ENCODE measurements around the gene MRPL18.
"Not testable (repeated sequence)": the region's sequence is repeated elsewhere in the genome, so short reads cannot be mapped to it uniquely, and the experiment has no call there.

Gene MRPL18

DNA sequence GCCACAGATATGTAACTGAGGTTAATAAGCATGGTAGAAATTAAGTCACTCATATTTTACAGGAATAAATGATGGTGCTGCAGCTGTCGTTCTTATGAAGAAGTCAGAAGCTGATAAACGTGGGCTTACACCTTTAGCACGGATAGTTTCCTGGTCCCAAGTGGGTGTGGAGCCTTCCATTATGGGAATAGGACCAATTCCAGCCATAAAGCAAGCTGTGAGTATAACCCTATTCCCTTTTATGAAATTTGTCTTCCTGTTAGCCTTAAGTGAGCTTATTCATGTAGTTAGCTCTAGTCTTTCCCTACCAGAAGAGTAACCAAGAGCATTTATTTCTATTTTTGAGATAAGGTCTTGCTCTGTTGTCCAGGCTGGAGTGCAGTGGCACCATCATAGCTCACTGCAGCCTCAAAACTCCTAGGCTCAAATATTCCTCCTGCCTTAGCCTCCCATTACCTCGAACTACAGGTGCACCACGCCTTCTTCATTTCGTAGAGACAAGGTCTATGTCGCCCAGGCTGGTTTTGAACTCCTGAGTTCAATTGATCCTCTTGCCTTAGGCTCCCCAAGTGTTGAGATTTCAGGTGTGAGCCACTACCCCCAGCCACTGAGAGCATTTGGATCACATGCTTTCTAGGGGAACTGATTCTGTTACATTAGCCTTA, 12.9 kb upstream of the MRPL18 start:
- DNase-seq: no peak

DNA sequence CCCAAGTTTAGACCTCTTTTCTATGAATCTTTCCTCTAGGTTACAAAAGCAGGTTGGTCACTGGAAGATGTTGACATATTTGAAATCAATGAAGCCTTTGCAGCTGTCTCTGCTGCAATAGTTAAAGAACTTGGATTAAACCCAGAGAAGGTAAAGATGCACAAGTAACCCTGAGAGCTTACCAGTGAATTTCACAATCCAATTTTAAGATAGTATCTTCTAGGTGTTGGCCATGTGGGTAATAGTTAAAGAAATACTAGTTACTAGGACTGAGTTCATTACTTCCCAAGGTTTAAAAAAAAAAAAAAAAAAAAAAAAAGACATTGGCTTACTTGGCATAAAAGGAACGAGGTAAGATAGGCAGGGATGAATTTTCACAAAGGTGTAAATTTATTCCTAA, 12.1 kb upstream of the MRPL18 start:
- DNase-seq: no peak

- DNase-seq: no peak
These were observed 11.6 kb upstream of the MRPL18 start for GRCh38 chr6:159778542-159779103.

DNA sequence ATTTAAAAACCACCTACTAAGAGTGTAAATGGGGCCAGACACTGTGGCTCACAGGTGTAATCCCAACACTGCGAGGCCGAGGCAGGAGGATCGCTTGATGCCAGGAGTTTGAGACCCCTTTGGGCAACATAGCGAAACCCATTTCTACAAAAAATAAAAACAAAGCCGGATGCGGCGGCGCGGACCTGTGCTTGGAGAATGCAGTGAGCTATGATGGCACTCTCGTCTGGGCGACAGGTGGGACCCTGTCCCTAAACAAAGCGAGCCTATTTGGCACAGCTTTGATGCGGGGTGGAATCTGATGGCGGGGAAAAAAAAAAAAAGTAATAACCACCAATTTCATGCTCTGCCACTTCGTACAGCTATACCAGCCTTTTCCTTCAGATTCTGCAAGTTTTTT, 2.0 kb upstream of the MRPL18 start:
- DNase-seq: peak; percentile 8

DNA sequence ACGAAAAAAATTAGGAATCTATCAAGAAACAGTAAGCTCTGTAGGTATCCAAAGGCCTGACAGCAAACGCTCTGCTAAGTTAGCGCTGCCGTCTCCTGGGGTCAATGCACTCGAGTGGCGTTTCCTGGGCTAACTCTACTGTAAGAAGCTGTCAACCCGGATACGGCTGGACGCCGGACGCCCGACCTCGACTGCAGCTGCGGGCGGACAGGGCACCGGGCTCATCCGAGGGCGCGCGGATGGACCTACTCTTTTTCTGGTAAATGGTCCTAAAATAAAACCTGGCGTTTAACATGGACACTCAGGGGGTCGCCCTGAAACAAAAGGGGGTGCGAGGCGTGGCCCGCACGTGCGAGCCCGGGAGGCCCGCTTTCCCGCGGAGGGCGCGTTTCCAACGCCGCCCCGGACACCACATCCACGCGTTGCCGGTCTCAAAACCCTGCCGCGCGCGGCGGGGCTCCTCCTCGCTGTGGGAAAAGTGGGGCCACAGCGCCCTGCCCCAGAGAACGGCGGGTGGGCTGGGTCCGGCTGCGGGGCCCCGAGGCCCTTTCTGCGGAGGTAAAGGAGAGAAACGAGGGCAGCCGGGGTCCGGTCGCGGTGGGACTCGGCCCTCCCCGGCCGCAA, 1.4 kb upstream of the MRPL18 start:
- DNase-seq: peak; percentile 49

DNA sequence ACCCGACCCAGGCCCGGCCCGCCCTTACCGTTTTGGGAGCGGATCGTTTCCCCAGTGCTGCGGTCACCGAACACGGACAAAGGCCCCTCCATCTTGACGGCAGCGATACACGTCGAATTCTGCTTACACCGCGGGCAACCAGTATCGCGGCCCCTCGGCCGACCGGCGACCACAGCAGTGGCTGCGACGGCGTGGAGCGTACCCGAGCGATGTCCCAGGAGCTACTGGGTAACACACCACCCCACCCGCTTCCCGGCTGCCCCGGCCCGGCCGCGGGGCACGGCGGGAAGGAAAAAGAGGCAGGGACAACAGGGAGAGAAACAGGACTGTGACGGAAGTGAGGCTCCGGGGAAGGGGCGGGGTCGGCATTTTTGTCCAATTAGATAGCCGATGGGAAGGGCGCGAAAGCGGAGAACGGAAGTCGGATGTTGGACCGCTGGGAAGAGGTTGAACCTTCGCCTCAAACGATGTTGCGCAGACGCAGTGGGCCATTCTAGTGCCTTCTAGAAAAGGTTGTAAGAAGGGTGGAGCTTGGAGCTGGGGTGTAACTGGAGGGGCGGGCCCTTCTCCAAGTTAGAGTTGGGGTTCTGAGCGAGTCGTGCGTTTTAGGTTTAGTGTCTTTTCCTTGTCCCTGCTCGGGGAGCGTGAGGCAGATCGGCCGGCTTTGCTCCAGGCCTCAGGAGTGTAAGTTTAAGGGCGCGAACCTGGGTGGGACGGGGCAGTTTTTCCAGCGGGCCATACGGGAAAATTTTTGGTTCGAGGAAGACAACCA, 704 bp upstream of the MRPL18 start, which contains the start of gene TCP1:
Gene TCP1, minus strand, starts transcription at position 226 of the 772 bp plus-strand sequence. Its CDS starts 134 bp downstream, at position 92.
- DNase-seq: peak; percentile 100

DNA sequence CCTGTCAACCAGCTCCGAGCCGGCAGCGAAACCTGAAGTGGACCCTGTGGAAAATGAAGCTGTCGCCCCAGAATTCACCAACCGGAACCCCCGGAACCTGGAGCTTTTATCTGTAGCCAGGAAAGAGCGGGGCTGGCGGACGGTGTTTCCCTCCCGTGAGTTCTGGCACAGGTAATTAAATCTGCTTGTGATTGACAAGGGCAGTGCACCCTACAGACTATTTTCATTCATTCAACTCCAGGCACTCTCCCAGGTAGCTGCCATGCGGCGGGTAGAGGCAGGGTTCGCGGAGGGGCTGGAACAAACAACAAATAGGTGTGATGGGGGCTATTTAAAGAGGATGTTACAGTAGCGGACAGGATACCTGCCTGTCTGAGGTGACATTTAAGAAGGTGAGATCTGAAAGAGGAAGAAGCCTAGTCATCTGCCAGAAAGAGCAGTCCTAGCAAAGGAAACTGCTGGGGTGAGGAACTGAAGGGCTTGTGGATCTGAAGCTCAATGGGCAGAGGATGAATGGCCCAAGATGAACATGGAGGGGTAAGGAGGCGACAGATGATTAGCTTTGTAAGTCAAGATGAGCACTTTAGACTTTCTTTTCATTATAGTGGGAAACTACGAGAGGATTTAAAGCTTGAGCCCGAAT, 810 bp downstream of the MRPL18 start:
- no peak for DNase-seq

DNA sequence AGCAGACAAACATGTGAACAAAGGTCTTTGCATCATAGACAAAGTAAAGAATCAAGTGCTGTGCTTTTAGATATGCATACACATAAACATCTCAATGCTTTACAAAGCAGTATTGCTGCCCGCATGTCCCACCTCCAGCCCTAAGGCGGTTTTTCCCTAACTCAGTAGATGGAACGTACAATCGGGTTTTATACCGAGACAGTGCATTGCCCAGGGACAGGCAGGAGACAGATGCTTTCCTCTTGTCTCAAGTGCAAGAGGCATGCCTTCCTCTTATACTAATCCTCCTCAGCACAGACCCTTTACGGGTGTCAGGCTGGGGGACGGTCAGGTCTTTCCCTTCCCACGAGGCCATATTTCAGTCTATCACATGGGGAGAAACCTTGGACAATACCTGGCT, 4.7 kb downstream of the MRPL18 start:
- not testable (repeated sequence) for DNase-seq

DNA sequence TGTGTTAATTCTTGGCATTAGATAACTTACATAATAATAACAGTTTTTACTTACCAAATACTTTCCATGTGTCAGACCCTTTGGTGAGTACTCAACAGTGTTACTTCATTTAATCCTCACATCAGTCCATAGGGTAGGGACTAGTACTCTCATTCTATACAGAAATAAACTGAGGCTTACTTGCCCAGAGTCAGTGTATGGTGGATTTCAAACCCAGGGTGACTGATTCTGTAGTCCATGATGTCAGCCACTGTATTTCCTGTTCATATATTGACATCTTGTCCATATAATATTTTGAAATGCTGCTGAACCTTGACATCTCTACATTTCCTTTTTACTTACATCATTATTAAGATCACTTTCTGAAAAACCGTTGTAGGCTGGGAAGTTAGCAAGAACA, 7.3 kb downstream of the MRPL18 start:
- DNase-seq: no peak

DNA sequence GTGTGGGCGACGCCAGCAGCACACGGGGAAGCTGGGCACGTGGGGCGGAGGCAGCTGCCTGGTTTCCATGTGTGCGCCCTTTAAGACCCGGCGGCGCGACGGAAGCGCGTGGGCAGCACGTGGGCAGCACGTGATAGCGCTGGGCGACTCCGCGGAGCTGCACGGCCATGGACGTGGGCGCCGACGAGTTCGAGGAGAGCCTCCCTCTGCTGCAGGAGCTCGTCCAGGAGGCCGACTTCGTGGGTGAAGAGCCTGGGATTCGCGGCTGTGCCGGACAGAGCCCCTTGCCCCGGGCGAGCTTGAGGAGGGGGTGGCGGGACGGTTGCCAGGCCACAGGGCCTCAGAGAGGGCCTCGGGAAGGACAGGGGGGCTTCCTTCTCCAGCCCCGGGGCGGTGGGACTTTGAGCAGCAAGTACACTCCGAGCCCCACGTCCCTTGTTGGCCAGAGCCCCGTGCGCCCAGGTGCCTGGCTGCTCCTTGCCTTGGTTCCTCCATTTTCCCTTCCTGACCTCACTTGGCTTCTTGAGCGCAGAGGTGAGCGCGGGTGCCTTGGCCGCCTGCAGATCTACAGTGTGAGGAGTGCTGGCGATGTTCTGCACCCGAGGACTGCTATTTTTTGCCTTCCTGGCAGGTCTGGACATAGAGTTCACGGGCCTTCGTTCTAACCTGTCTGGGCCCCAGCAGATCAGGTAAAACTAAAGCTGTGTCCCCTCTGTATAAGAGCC, 10.0 kb downstream of the MRPL18 start, which contains the start of gene PNLDC1:
Gene PNLDC1, plus strand, starts transcription at position 136 of the 725 bp plus-strand sequence. Its CDS starts 32 bp downstream, at position 168.
- DNase-seq: no peak

DNA sequence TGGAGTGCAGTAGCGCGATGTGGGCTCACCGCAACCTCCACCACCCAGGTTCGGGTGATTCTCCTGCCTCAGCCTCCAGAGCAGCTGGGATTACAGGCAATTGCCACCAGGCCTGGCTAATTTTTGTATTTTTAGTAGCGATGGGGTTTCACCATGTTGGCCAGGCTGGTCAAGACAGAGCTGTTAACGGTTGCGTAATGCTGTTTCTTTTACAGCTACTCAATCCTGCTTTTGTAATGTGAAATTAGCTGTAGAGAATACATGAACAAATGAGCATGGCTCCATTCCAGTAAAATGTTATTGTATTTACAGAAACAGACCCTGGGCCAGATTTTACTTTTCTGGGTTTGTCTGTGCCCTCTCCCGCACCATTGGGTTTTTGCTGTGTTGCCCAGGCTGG, 11.7 kb downstream of the MRPL18 start:
- no peak for DNase-seq

- no peak for DNase-seq
These were observed 14.2 kb downstream of the MRPL18 start for GRCh38 chr6:159804504-159804903.

DNA sequence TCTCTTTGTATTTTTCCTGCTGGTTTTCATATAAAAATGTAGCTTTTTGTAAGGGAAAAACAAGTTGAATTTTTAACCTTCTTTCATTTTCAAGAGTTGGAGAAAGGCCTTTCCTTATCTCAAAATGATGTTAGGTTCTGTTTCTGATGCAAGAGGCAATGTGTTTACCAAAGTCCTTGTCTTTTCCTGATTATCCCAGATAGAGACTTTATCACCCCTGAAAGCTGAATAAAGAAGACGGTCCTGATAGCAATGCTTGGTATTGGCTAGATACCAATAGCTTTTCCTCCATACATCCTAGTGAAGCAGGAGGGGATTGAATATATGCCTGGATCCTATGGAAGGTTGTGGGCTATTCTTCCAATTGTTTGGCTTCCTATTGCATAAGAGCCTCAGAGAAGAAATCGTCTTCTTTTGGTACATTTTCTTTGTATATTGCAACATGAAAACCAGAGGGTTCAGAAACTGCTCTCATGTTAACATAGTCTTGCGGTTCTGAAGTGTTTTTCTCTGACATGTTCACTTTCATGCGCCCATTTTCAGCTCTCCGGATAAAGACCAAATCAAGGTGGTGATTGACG, 15.3 kb downstream of the MRPL18 start:
- DNase-seq: no peak

DNA sequence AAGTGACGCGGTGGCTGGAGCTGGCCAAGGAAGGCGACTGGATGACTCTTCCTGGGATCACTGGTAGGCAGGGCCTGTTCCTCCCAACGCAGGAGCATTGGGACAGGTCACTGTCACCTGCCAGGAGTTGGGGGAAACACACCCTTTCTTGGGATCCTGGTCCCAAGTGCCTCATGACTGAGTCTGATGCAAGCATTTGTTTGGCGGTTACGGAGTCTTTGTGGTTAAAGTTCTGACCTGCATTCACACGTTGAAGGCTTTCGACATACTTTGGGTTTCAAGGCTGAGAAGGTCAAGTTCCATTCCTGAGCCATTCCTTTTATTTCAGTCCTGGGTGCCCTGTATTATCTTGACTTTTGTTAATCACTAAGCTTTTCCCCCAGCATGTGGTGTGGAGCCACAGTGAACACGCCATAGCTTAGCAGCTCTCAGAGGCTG, 15.8 kb downstream of the MRPL18 start:
- no peak for DNase-seq

- no peak for DNase-seq
These were observed 17.0 kb downstream of the MRPL18 start for GRCh38 chr6:159807150-159807858.

DNA sequence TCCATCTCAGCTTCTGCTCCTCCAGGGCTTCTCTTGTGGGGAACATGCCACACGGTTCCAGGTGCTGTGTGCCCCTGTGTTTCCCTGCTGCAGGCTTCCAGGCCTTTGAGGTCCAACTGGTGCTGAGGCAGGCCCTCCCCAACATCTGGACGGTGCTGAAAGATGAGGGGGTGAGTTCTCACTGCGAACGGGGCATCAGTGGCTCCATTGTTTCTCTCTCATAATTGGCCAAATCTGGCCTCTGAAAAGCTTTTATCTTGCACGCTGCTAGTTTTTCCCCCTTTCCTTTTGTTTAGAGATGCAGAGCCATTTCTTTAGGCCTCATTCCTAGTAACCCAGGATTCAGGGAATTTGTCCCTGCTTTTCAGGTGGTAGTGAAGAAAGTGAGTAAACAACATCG, 18.4 kb downstream of the MRPL18 start:
- no peak for DNase-seq

DNA sequence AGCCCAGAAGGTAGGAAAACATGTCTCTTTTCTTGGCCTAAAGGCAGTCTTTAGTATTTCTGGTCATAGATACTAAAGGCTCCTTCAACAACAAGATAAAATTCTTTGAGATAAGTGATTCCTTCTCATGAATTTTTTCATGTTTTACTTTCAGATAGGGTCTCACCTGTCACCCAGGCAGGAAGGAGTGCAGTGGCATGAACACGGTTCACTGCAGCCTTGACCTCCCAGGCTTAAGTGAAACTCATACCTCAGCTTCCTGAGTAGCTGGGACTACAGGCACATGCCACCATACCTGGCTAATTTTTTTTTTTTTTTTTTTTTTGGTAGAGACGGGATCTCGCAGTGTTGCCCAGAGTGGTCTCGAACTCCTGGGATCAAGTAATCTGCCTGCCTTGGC, 18.9 kb downstream of the MRPL18 start:
- DNase-seq: no peak

- DNase-seq: no peak
These were observed 23.5 kb downstream of the MRPL18 start for GRCh38 chr6:159813781-159814180.

DNA sequence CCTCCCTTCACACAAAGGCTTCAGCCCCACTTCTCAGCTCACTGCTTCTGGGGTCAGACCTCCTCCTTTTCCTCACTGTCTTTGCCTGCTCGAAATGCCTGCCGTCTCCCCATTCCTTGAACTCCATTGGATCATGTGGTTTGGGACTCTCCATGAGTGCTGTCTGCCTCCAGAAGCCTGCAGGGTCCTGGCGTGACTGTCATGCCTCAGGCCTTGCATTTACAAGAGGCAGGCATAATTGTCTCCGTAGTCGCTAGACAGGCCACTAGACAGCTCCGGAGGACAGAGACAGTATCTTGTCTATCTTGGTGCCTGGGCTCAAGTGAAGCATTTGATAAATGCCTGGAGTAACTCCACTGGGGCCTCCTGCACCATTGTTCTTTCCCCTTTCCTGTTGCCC, 25.1 kb downstream of the MRPL18 start:
- peak; percentile 22 for DNase-seq

DNA sequence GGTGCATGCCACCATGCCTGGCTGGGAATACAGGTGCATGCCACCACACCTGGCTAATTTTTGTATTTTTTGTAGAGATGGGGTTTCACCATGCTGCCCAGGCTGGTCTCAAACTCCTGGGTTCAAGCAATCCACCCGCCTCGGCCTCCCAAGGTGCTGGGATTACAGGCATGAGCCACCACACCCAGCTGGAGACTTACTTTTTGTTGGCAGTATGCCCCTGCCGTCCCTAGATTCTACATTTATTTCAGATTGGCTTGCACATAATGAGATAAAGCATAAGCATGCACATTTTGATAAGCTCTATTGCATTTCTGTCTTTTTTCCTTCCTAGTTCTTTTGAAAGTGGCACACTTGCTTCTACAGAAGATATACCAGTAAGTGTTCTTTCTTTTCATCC, 26.5 kb downstream of the MRPL18 start:
- not testable (repeated sequence) for DNase-seq

Data from eye (tissue), 1 donor.